Fibroblast of upper back skin (primary cell): ENCODE data around the gene DDX3X.
"Not testable (repeated sequence)": the region's sequence is repeated elsewhere in the genome, so short reads cannot be mapped to it uniquely, and the experiment has no call there.

Experiments
- DNase-seq: peaks from one replicate; pipeline ENCODE4 v3.0.0-alpha.2; 2013

DDX3X gene

GRCh38 chrX:41329101-41329500 lies 4.9 kb upstream of the DDX3X start:
- no peak for DNase-seq

- DNase-seq: no peak
These were observed 2.0 kb upstream of the DDX3X start for GRCh38 chrX:41332005-41332404.

- DNase-seq: no peak
These were observed 1.5 kb upstream of the DDX3X start for GRCh38 chrX:41332408-41333002.

GRCh38 chrX:41333003-41333743 lies 789 bp upstream of the DDX3X start:
- DNase-seq: peak; percentile 85

- DNase-seq: peak; percentile 62
These were observed 618 bp downstream of the DDX3X start for GRCh38 chrX:41334363-41335197.

GRCh38 chrX:41335198-41335957 lies 1.4 kb downstream of the DDX3X start:
- no peak for DNase-seq

- peak; percentile 55 for DNase-seq
These were observed 2.0 kb downstream of the DDX3X start for GRCh38 chrX:41335958-41336331.

- no peak for DNase-seq
These were observed 2.5 kb downstream of the DDX3X start for GRCh38 chrX:41336447-41336846.

- no peak for DNase-seq
These were observed 3.2 kb downstream of the DDX3X start for GRCh38 chrX:41337140-41337539.

GRCh38 chrX:41338436-41338835 lies 4.5 kb downstream of the DDX3X start:
- DNase-seq: no peak

- DNase-seq: no peak
These were observed 5.2 kb downstream of the DDX3X start for GRCh38 chrX:41339148-41339547.

- DNase-seq: no peak
These were observed 10.1 kb downstream of the DDX3X start for GRCh38 chrX:41344053-41344452.

- no peak for DNase-seq
These were observed 13.2 kb downstream of the DDX3X start for GRCh38 chrX:41347186-41347585.

GRCh38 chrX:41348551-41348950 lies 14.6 kb downstream of the DDX3X start:
- DNase-seq: no peak

- no peak for DNase-seq
These were observed 16.4 kb downstream of the DDX3X start for GRCh38 chrX:41350150-41350975.

GRCh38 chrX:41350976-41351569 lies 17.1 kb downstream of the DDX3X start:
- no peak for DNase-seq

- DNase-seq: no peak
These were observed 18.0 kb downstream of the DDX3X start for GRCh38 chrX:41351923-41352322.

GRCh38 chrX:41352329-41352838 lies 18.4 kb downstream of the DDX3X start:
- DNase-seq: no peak

GRCh38 chrX:41353985-41354384 lies 20.0 kb downstream of the DDX3X start:
- no peak for DNase-seq

GRCh38 chrX:41369152-41369551 lies 35.2 kb downstream of the DDX3X start:
- no peak for DNase-seq

GRCh38 chrX:41371575-41371974 lies 37.6 kb downstream of the DDX3X start:
- DNase-seq: not testable (repeated sequence)
